NCI-H1092 (cell line): ENCODE measurements around the gene ELF5.

ENCODE experiments used
- DNase-seq: peaks from one replicate; lab custom pipeline; 2025; lab: John Stamatoyannopoulos, UW

The ELF5 gene

DNA sequence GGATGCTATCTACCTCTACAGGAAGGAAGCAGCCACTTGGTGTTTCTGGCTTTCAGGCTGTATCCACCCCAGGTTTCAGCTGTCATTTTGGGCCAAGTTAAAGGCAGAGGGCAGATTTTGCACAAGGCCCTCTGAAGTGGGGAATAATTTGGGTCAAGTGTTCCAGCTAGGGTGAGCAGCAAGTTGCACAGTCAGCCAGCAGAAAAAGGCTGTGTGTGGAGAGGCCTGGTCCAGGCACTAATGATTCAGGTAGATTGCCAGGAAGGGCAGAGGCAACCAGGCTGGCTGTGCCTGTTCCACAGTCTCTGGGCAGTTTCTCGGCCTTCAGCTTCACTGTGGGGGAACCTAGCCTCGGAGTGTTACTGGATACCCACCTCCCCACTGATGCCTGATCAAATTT is 8.6 kb upstream of the ELF5 start:
- no peak for DNase-seq

- DNase-seq: no peak
These were observed 7.7 kb upstream of the ELF5 start for GRCh38 chr11:34521265-34521664.

DNA sequence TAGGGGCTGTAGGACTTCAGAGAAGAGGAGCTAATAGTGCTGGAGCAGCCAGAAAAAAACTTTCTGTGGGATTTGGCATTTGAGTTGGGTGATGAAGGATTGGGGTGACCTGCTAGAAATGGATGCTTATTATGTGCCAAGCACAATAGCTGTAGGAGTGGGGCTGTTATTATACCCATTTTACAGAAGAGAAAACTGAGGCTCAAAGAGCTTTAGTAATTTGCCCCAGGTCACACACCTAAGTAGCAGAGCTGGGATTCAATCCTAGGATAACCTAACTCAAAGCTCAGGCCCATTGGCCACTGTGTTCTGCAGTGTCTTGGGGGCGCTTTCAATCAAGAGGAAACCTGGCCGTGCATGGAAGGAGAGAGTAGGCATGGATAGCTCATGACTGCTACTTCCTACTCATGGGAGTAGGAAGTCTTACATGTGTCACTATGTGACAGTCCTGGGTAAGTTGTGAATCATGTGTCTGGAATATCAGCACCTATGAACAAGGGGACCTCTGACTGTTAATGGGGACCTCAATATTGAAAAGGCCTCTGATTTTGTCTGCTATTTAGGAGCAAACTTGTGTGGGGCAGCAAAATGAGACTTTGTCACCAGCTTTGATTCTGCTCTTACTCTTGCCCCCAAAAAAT is 6.1 kb upstream of the ELF5 start:
- DNase-seq: no peak

DNA sequence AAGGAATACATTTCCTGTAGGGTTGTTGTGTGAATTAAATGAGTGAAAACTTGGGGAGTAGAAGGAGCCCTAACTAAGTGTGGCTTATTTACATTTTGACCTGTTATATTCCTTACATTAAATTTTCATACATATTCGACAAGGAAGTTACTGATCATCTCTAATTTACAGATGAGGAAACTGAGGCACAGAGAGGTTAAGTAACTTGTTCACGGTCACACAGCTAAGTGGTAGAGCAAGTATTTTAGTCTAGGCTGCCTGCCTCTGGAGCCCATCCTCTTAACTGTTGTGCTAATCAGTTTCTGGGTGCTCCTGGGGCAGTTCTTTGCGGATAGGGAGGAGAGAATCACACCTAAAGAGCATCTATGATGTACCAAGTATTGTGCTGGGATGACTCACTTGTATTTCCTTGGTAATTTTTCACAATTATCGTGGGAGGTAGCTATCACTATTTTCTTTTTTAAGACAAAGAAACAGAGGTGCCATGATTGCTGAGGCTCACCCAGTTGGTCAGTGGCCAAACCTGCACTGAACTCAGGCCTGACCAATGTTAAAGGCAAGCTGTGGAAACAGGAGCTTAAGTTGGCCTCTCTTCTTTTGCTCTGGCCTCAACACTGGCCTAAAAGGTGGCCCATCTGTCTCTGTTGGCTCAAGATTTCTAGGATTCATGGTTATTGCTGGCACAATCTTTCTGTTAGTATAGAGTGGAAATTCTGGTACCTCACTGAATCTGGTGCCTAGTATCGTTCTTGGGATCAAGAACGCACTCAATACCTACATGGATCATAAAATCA is 2.9 kb upstream of the ELF5 start:
- no peak for DNase-seq

DNA sequence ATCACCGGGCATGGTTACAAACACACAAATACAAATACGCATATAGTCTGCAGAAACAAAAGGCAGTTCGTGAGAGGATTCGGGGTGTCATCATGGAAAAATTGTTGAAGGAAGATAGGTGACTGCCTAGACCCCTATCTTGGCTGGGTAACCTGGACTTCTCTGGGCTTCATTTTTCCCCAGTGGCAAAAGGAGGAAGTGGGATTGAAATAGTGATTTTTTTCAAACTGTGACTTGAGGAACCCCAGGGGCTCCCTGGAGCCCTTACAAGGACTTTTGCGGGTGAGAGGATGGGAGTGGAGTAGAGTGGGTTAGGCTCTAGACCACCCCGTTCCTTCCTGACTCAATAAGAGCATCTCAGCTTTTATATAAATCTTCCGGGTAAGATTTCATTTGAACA is 1.0 kb upstream of the ELF5 start:
- no peak for DNase-seq

DNA sequence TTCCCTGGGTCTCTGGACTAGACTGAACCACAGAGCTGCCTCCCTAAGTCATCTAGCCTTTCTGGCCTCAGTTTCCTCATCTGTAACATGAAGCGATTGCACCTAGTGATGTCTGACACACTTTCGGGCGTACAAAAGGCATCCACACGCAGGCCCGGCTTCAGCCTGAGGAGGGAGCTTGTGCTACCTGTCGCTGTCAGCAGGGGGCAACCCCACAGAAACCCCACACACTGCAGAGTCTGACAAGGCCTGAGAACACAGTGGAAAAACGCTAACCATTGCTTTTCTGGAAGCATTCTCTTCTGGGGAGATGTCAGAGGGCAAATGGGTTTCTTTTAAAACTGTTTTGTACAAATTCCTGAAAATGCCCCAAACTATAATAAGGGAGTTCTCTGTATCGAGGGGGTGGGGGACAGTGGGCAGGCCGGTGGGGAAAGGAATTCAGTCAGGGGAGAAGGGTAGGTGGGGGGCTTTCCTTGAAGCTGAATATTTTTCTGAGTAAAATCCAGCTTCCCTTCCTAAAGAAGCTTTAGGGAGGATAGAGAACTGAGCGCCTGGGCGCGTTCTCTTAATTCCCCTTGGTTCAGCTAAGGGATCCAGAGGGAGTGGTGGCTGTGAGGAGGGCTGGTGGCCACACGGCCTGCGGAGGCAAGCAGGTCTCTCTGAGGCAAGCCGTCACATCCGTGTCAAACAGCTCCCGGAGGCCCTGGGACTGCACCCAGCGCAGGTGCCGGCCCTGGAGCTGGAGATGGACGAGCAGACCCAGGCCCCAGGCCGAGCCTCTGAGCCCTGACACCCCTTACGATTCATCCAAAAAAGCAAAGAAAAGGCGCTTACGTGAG is 533 bp downstream of the ELF5 start:
- no peak for DNase-seq

DNA sequence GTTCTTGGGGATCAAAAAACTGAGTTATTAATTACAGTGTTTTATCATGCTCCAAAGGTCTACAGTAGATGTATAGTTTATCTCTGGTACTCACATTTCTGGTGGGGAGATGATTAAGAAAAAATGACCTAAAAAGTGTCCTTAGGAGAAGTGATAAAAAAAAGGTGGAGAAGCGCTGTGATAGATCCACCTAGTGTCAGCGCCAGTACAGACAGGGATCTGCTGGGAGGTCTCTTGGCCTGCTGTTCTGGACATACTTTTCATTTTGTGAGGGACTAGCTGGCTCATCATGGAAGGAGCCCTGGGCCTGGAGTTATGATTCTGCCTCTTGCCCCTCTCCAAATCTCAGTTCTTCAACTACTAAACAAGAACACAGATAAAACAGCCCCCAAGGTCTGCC is 2.9 kb downstream of the ELF5 start:
- no peak for DNase-seq

DNA sequence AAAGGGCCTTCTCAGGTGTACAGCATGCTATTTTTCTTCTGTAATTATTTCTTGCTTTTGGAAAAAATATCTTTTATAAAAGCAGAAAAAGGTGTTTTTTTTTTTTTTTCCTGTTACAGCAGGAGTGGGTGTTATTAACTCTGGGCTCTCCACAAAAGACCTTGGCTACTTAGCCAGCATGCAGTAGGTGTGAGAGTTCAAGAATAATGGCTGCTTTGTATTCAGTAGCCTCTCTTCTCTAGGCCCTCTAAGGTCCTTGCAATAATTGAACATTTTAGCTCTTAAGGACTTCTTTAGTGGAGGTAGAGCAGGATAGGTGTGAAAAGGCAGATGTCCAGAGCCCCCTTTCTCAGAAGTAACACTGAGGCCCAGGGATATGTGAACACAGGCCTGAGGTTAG is 3.4 kb downstream of the ELF5 start:
- DNase-seq: no peak

DNA sequence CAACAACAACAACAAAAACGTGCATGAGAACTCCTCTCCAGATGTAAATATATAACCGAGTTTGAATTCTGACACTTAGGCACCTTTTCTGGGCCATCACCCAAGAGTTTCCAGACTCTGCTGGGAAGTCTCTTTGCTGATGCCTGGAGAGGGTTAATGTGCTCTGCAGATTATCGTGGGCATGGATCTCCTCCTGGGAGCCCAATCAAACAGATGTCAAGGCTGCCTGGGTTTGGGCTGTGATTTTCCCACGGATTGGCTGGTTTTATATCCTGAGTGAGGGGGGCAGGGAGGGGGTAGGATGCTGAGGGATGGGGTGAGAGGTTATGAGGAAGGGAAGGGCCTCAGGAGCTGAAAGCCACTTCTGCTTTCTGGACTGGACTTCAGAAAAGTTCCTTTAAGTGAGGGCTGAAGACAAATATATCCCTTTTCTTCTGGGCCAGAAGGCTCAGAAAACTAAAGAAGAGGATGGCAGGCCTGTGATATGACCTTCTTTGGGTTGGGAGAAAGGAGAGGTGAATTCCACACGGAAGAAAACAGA is 4.2 kb downstream of the ELF5 start:
- DNase-seq: no peak

DNA sequence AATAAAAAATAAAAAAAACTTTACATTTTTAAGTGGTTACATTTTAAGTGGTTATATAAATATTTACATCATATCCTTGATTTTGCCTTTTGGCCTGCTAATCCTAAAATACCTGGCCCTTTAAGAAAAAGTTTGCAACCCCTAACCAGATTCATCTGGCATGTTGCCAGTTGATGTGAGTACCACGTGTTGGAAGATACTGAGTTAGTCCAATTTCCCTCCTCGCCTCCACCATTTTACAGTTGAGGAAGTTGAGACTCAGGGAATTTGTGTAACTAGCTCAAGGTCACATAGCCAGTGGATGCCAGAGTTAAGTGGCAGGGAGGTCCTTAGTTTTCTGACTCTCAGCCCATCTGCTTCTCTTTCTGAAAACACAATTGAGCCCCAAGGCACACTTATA is 5.1 kb downstream of the ELF5 start:
- DNase-seq: no peak

GRCh38 chr11:34507610-34508009 is 6.0 kb downstream of the ELF5 start:
- no peak for DNase-seq

GRCh38 chr11:34507156-34507555 is 6.4 kb downstream of the ELF5 start:
- no peak for DNase-seq

- no peak for DNase-seq
These were observed 7.7 kb downstream of the ELF5 start for GRCh38 chr11:34505874-34506273.

DNA sequence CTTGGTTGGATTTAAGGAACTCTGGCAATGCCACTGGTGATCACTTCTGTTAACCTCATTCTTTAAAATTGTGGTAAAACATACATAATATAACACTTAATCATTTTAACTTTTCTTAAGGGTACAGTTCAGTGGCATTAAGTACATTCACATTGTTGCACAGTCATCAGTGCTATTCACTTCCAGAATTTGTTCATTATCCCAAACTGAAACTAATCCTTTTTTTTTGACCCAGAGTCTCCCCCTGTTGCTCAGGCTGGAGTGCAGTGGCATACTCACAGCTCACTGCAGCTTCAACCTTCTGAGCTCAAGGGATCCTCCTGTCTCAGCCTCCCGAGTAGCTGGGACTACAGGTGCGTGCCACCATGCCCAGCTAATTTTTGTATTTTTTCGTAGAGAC is 10.6 kb downstream of the ELF5 start:
- DNase-seq: no peak

- no peak for DNase-seq
These were observed 11.6 kb downstream of the ELF5 start for GRCh38 chr11:34501949-34502348.

- no peak for DNase-seq
These were observed 12.1 kb downstream of the ELF5 start for GRCh38 chr11:34501500-34501899.

GRCh38 chr11:34499719-34500500 is 13.7 kb downstream of the ELF5 start:
- DNase-seq: no peak

- DNase-seq: peak; percentile 13
These were observed 17.7 kb downstream of the ELF5 start for GRCh38 chr11:34495724-34496377.

GRCh38 chr11:34495239-34495723 is 18.3 kb downstream of the ELF5 start:
- DNase-seq: no peak

DNA sequence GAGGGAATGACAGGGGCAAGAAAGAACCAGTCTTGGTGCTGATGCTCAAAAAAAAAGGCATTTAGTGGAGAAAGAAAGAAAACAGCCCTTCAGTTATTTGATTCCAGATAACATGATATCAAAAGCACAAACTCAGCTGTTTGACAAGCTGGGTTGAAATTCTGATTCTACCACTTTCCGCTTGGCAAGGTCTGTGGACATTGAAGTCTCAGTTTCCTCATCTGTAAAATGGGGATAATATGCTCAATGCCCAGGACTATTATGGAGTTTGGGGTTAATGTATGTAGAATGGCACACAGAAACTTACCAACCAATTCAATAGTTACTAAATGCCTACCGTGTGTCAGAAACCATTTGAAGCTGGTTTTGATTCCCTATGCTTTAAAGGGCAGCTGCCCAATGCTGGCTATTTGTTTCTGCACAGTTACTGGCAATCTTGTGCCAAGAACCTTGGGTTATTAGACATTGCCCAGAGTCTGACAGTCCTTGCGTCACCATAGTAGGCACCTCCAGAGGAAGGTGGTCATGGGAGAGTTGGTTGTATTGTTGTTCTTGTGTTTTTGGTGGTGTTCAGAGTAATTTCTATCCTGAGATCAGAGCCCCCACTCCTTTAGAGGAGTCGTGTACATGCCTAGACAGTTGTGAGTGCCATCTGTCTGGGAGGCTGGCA is 19.5 kb downstream of the ELF5 start:
- no peak for DNase-seq

GRCh38 chr11:34493468-34493867 is 20.1 kb downstream of the ELF5 start:
- no peak for DNase-seq
